Fibroblast of villous mesenchyme (primary cell): Measurements from ENCODE around the gene CRY1. TPM values are rescaled to one million over a fixed set of nuclear protein-coding genes. Genes with fewer than 3 reads are reported as not detected.
A peak's percentile ranks its signal among the peaks of the same experiment; 100 is the strongest.

Experiments
- DNase-seq: peaks from one replicate; pipeline ENCODE4 v3.0.0-alpha.2; 2010; ENCODE audit warnings: low read depth
- H3K4me3 ChIP-seq: 2 replicates; pipeline ENCODE4 v1.5.1; 2011; ENCODE audit warnings: low read depth, mild to moderate bottlenecking, low read length
- CTCF ChIP-seq: IDR thresholded peaks from 2 replicates; pipeline ENCODE4 v1.5.1; 2012; ENCODE audit warnings: low read depth, mild to moderate bottlenecking, low read length; ENCODE audit not compliant: insufficient read depth
- total RNA-seq: library from RNA; depleted of rRNA; stranded (reverse); fragments of >200 nt; gene quantifications from 2 replicates; pipeline ENCODE4 v1.2.3, GENCODE V29; 2012

CRY1 gene
- total RNA-seq, 1 donor: 25.5 TPM

- peak; percentile 80 for TF ChIP-seq CTCF
- DNase-seq: peak; percentile 97
- peak overlapping the region; percentile 88 for H3K4me3 ChIP-seq
Observed at GRCh38 chr12:107091989-107092641, 1.2 kb downstream of the CRY1 start.

GRCh38 chr12:107091381-107091780, 2.0 kb downstream of the CRY1 start:
- no peak for TF ChIP-seq CTCF
- peak; percentile 70 for DNase-seq
- peak overlapping the region; percentile 21 for H3K4me3 ChIP-seq

GRCh38 chr12:107090711-107091110, 2.6 kb downstream of the CRY1 start:
- no peak overlapping the region for H3K4me3 ChIP-seq
- TF ChIP-seq CTCF: no peak
- DNase-seq: no peak

- no peak for TF ChIP-seq CTCF
- DNase-seq: no peak
- H3K4me3 ChIP-seq: no peak overlapping the region
Observed at GRCh38 chr12:107088912-107089311, 4.4 kb downstream of the CRY1 start.

GRCh38 chr12:107086314-107086713, 7.0 kb downstream of the CRY1 start:
- H3K4me3 ChIP-seq: no peak overlapping the region
- no peak for DNase-seq
- no peak for TF ChIP-seq CTCF

- H3K4me3 ChIP-seq: no peak overlapping the region
- no peak for TF ChIP-seq CTCF
- DNase-seq: no peak
Observed at GRCh38 chr12:107081778-107082177, 11.6 kb downstream of the CRY1 start.

- DNase-seq: no peak
- TF ChIP-seq CTCF: no peak
- H3K4me3 ChIP-seq: no peak overlapping the region
Observed at GRCh38 chr12:107080299-107080698, 13.1 kb downstream of the CRY1 start.
